NCI-H82 treated with DMSO at 0.1 percent for 48 hours (cell line): Measurements from ENCODE around the gene METTL25B.

Experiments
- DNase-seq: peaks from one replicate; lab custom pipeline; 2025; ENCODE audit not compliant: unreplicated experiment; lab: John Stamatoyannopoulos, UW

The METTL25B gene

DNA sequence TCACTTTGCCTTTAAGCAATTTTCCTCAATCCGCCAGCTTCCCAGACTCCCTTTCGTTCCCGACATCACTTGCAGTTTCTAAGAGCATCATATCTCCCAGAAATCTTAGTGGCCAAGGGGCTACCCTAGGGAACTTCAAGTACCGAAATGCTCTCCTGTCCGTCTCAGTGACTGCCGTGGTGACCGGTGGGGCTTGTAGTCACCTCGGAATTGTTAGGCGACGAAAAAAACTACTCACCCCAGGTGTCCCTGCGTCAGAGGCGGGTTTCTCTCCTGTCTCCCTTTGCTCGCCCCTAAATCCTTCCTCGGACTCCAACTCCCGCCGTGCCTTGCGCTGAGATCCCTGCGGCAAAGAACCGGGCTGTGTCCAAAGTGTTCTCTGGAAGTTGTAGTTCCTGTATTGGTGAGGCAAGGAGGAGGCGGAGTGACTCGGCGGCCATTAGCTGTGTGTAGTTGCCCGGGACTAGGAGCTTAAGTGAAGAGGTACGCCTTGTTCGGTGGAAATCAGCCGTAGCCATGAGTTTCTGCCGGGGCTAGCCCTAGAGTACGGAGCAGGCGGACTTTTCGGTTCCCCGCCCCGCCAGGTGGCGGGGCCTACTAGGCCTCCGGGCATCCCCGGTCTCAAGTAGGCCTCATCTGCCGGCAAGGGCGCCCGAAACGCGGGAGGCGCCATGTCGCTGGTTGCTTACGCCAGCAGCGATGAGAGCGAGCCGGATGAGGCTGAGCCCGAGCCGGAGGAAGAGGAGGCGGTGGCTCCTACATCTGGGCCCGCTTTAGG lies 39.0 kb downstream of the METTL25B start, which contains the start of gene PRCC:
Gene PRCC, plus strand, starts transcription at position 435 of the 778 bp plus-strand sequence. Its CDS starts 237 bp downstream, at position 672.
- peak; percentile 100 for DNase-seq

DNA sequence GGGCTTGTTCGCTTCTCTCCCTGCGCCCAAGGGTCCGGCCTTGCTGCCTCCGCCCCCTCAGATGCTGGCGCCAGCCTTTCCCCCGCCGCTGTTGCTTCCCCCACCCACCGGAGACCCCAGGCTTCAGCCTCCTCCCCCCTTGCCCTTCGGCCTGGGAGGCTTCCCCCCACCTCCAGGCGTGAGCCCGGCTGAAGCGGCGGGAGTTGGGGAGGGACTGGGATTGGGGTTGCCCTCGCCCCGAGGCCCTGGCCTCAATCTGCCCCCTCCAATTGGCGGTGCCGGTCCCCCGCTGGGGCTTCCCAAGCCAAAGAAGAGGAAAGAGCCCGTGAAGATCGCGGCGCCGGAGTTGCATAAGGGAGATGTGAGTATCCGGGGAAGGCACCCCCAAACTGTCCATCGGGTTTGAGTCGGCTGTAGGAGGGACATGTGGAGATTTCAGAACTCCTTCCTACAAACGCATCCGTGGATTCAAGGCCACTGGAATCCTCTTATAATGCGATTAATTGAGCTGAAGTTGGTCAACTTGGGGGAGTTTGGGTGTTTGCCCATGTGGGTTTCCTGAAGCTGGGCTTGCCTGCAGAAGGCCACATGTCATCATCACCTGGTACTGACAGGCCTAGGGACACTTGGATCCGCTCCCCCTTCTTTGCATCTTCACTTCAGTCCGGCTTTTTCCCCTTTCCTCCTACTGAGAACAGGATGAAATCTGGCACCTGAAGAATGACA lies 39.8 kb downstream of the METTL25B start:
- no peak for DNase-seq

DNA sequence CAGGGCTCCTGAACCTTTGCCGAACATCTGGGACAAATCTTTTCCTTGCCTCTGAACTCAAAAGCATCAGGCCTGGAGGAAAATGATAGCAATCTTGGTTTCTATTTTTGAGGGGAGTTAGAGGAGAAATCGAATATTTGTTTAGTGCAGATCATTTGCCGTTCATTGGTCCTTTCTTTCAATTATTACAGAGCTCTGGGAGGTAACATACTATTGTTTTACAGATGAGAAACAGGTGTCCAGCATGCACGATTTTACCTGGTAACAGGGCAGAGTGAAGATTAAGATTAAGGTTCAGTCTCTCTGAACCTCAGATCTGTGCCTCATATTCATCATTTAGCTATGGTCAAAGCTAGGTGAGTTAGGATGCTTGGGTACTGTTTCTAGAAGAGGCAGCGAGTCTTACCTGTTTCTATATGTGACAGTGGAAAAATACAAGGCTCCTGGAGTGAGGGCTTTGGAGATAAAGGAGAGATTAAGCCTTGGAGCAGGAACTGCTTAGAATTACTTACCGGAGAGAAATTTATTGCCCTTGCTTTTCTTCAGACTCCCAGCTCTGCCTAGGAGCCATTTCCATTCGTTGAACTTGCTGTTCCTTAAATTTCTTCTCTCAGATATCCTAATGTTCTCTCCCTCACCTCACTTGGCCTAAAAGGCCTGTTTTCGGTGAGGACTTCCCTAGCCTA lies 40.5 kb downstream of the METTL25B start:
- no peak for DNase-seq

DNA sequence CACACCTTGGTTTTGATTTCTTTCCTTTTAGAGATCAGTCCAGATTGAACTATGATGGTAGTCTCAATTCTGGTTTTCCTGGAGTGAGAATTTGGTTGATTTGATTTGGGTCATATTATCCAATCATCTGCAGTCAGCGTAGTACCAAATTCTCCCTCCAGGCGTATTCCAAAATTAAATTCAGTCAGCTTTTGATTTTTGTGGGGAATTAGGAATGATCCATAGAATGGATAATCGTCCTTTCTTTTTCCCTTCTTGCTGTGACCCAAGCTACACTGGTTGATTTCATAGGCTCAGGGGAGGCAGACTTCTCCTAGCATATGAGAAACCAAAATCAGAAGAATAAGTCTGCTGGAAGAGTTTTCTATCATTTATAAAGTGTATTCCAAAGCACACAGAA lies 44.0 kb downstream of the METTL25B start:
- DNase-seq = no peak

DNA sequence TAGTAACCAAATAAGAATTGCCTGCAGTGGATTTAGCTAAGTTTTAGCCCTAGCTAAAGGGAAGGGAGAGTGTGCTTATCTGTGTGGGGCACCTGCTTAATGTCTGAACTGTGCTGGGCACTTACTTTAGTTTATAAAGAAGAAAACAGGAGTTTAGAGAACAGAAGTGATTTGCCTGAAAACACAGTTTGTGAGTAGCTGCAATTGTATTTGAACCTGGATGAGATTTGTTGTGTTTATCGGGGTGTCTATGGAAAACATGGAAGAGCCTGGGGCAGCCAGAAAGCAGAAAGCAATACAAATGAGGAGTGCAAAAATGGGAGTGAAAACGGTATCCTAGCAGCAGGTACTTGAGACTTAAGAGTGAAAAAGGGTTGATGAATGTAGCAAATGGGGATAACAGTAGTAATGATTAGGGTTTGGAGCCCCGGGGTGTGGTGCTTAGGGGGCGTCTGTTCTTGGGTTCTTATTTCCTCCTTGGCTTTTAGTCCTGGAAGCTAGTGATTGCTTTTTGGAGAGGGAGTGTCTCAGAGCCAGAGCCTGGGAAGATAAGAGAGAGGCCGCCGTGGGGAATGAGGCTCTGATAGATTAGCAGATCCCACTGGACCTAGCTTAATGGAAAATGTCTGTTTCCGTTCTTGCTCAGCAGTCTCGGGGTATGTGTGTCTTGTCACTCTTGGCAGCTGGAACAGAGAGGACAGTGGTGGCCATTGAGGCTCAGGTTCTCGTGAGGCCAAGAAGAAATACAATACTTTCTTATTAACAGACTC lies 44.6 kb downstream of the METTL25B start:
- DNase-seq = no peak

GRCh38 chr1:156773607-156774006 lies 45.3 kb downstream of the METTL25B start:
- DNase-seq = no peak

DNA sequence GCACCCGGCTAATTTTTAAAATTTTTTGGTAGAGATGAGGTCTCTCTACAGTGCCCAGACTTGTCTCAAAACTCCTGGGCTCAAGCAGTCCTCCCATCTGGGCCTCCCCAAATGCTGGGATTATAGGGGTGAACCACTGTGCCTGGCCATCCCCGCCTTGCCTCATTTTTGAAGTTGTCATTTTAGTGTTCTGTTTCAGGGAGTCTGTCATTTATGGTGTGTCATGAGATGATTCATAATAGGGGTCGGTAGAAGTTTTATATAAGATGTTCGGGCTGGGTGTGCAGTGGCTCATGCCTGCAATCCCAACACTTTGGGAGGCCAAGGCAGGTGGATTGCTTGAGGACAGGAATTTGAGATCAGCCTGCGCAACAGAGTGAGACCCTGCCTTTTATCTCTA lies 47.5 kb downstream of the METTL25B start:
- DNase-seq = no peak

DNA sequence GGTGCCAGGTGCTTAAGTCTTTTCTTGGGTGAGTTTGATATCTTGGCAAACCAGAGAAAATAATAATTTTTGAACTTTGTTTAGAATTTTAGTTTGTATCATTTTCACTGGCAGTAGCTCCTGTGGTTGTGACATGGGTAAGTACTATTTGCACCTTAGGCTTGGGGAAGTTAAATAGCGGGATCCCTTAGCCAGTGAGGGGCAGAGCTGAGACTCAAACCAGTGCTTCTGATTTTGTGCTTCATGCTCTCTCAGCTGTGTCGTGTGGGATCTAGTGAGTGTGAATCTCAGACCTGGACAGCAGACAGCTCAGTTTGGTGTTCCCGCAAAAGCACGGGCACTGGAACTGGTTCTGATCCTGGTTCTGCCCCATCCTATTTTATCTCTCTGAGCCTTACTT lies 48.7 kb downstream of the METTL25B start:
- DNase-seq = no peak

- no peak for DNase-seq
Measured at GRCh38 chr1:156777573-156777972, 49.3 kb downstream of the METTL25B start.

- no peak for DNase-seq
Measured at GRCh38 chr1:156781585-156782186, 53.4 kb downstream of the METTL25B start.

GRCh38 chr1:156785458-156785857 lies 57.2 kb downstream of the METTL25B start:
- no peak for DNase-seq
